Measurements from ENCODE around the gene HPS3.
"Not testable (repeated sequence)": the region's sequence is repeated elsewhere in the genome, so short reads cannot be mapped to it uniquely, and the experiment has no call there.

HPS3 gene

GRCh38 chr3:149195221-149195620 lies 65.8 kb downstream of the HPS3 start:
- no peak for DNase-seq

- not testable (repeated sequence) for DNase-seq
Measured at GRCh38 chr3:149196805-149197592, 67.6 kb downstream of the HPS3 start.

- no peak for DNase-seq
Measured at GRCh38 chr3:149197669-149198068, 68.2 kb downstream of the HPS3 start.

GRCh38 chr3:149198611-149199010 lies 69.2 kb downstream of the HPS3 start:
- DNase-seq, result peak; percentile 78

- DNase-seq, result peak; percentile 57
Measured at GRCh38 chr3:149199474-149199873, 70.0 kb downstream of the HPS3 start.

GRCh38 chr3:149203758-149204157 lies 74.3 kb downstream of the HPS3 start:
- no peak for DNase-seq

DNA sequence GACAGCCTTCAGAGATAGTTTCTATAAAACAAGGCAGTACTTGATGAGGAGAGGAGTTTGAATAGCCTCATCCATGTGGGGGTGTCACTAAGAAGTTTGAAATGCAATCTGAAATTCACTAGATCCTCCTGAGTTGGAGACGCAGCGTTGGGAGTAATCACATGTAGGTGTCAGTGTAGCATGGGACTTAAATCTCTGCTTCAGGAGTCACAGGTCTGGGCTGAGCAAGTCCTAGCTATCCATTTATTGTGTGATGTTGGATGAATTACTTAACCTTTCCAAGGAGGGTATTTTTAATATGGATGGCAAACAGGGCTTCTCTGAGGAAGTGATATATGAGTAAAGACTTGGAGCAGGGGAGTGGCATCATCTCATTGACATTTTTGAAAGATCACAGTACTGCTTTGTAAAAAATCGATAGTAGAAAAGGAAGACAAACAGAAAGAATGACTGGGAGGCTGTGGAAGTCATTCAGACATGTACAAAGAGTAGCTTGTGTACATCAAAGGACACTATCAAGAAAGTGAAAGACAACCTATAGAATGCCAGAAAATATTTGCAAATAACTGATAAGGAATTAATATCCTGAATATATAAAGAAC lies 75.1 kb downstream of the HPS3 start:
- no peak for DNase-seq

- DNase-seq, result no peak
Measured at GRCh38 chr3:149207475-149207874, 78.0 kb downstream of the HPS3 start.

GRCh38 chr3:149209431-149209830 lies 80.0 kb downstream of the HPS3 start:
- no peak for DNase-seq

DNA sequence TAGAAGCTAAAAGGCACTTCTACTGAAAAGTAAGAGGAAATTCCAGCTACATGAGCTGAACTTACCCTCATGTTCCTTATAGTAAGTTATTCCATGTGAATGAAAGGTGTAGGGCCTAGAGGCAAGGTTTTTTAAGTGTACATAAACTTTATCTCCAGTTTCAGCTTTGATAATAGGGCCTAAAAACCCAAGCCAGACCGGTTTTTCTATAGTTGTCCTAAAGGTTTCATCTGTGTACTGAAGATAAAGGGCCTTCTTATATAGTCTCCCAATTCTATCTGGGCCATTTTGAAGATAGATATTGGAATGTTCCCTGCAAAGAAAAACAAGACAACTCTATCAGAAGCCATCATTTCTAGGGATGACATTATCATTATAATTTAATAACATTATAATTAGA lies 82.9 kb downstream of the HPS3 start:
- no peak for DNase-seq

- no peak for DNase-seq
Measured at GRCh38 chr3:149214702-149215101, 85.3 kb downstream of the HPS3 start.

DNA sequence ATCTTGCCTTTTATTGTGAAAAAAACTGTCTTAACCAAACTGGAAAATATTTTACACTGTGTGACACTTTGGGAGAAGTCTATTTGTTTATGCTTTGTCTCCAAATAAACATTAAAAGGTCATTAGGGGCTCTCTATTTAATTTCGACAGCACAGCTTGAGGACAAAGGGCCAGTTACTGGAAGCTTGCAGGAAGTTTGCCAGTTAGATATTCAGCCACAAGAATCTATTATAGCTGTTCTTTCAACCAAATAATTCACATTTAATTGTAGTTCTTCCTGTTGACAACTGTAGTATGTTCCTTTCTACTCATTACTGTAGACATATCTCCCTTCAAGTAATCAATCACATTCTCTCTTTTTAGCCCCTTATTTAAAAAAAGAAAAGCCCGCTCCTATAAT lies 86.1 kb downstream of the HPS3 start:
- DNase-seq, result no peak

DNA sequence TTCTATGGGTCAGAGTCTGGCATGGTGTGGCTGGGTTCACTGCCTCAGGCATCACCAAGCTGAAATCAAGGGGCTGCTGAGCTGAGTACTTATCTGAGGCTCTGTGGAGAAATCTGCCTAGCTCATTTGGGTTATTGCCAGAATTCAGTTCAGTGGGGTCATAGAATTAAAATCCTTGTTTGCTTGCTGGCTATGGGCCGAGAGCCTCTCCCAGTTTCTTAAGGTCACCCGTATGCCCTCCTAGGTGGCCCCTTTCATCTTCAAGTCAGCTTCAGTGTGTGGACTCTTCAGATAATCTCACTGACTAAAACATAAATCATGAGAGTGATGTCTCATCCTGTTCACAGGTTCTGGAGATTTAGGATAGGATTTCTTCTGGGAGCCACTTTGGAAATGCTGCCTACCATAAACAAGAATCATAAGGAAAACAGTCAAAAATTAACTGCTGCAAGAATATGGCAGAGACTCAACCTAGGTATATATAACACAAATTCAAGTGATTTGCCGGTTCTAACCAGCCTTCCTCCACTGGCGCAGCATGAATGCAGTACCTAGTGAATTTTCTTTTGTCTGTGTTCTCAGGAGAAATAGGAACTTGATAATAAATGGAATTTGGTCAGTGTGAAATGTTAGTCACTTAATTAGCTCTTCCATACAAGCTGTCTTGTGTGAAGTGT lies 86.9 kb downstream of the HPS3 start:
- DNase-seq, result no peak

DNA sequence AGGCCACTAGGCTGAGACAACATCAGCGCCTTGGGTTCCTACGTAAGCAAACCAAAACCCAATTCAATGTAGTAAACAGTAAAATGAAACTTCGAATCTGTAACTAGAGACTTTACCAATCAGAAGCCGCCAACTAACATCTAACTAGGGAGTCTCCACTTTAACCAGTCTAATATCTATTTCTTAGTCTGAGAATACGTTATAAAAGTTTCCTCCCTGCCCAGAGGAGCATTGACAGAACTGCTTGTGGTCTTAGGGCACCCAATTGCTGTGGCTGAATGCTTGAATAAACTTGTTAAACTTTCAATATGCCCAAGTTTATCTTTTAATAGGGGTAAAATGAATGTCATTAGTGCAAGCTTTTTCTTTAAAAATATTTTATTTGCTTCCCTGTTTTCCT lies 87.9 kb downstream of the HPS3 start:
- no peak for DNase-seq

- not testable (repeated sequence) for DNase-seq
Measured at GRCh38 chr3:149219380-149220121, 90.1 kb downstream of the HPS3 start.

DNA sequence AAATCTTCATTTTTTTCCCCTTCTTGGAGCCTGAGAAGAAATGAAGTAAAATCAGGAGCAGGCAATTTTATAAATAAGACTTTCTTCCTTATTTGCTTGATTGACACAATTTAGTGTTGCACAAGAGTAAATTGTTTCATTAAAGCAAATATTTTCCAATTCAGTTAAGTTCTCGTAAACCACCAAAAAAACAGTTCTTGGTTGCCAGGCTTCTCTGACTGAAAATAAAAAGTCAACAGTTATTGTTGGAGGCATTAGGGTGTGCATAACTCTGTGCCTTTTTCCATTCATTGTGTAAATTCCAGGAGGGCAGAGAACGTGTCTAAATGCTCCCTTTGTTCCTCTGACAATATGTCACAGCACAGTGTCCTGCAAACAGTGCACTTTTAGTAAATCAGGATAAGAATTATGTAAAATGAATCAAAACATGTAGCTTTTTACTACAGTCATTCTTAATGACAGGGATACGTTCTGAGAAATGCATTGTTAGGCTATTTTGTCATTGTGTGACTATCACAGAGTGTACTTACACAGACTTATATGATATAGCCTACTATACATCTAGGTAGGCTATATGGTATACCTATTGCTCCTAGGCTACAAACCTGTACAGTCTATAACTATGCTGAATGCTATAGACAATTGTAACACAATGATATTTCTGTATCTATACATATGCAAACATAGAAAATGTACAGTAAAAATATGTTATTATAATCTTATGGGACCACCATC lies 92.5 kb downstream of the HPS3 start, which contains the start of gene CP:
TSS of gene CP (minus strand) at position 47 of the 735 bp plus-strand sequence. CDS start at position 10, 37 bp downstream.
- DNase-seq, result no peak
